ENCODE data around the gene TBC1D19. TPM values are rescaled to one million over a fixed set of nuclear protein-coding genes. Genes with fewer than 3 reads are reported as not detected.
A peak's percentile ranks its signal among the peaks of the same experiment; 100 is the strongest.

TBC1D19 gene
- total and polyA plus RNA-seq, 9 of the 15 experiments (the other 6 are each of a cell fraction or from before 2014, with no cell fraction given): 0.73 to 5.6 (median 3.7) TPM

GRCh38 chr4:26583865-26584652 lies at the start of gene TBC1D19 (continued):
- TF ChIP-seq MLX (CRISPR knock-in tag; conservative IDR thresholded peaks at IDR 0.05): no peak
- TF ChIP-seq ATF3 (IDR thresholded peaks at IDR 0.05): no peak
- no peak for TF ChIP-seq ATF3 (CRISPR knock-in tag; conservative IDR thresholded peaks at IDR 0.05)
- TF ChIP-seq HNRNPLL (IDR thresholded peaks at IDR 0.05; ENCODE audit: low read depth, low read length, poor library complexity, severe bottlenecking): no peak
- TF ChIP-seq RBM22 (IDR thresholded peaks at IDR 0.05; ENCODE audit: low read depth, low read length, poor library complexity, severe bottlenecking): peak; percentile 56
- TF ChIP-seq STAG1 (CRISPR knock-in tag; IDR thresholded peaks at IDR 0.05; ENCODE audit: borderline replicate concordance): no peak
- TF ChIP-seq IRF1 (CRISPR knock-in tag; IDR thresholded peaks at IDR 0.05; ENCODE audit: borderline replicate concordance): no peak
- peak; percentile 70 for TF ChIP-seq NFE2 (IDR thresholded peaks at IDR 0.05; ENCODE audit: low read depth)
- TF ChIP-seq MIER1 (IDR thresholded peaks at IDR 0.05; ENCODE audit: low read depth): no peak
- TF ChIP-seq ZNF699 (CRISPR knock-in tag; IDR thresholded peaks at IDR 0.05; ENCODE audit: insufficient replicate concordance): no peak
- peak; percentile 66; the same call in 1 of the 2 replicates for TF ChIP-seq NBN (IDR thresholded peaks at IDR 0.05; ENCODE audit: low read depth)
- peak in 1 of 2 experiments; percentile 17; a peak in 1 of 4 replicates for TF ChIP-seq ARNT (IDR thresholded peaks at IDR 0.05)
- no peak for TF ChIP-seq SRSF1 (IDR thresholded peaks at IDR 0.05; ENCODE audit: low read depth, low read length)
- TF ChIP-seq PHB (CRISPR knock-in tag; IDR thresholded peaks at IDR 0.05): no peak
- TF ChIP-seq ZZZ3 (IDR thresholded peaks at IDR 0.05): no peak
- no peak for TF ChIP-seq CEBPB (tag; IDR thresholded peaks at IDR 0.05)
- no peak for TF ChIP-seq HES1 (IDR thresholded peaks at IDR 0.05; ENCODE audit: low read depth)
- TF ChIP-seq DMBX1 (CRISPR knock-in tag; IDR thresholded peaks at IDR 0.05; ENCODE audit: borderline replicate concordance): no peak
- TF ChIP-seq STAT5A (IDR thresholded peaks at IDR 0.05; ENCODE audit: borderline replicate concordance, low read length): no peak
- TF ChIP-seq PHF8 (IDR thresholded peaks at IDR 0.05; ENCODE audit: borderline replicate concordance, low read length): peak; percentile 74; the same call in 1 of the 2 replicates
- TF ChIP-seq SLC30A9 (CRISPR knock-in tag; IDR thresholded peaks at IDR 0.05): no peak
- no peak for TF ChIP-seq GTF3C2 (IDR thresholded peaks at IDR 0.05; ENCODE audit: borderline replicate concordance, extremely low read depth, insufficient read length)
